ENCODE results near the gene FGD4.

Gene FGD4

DNA sequence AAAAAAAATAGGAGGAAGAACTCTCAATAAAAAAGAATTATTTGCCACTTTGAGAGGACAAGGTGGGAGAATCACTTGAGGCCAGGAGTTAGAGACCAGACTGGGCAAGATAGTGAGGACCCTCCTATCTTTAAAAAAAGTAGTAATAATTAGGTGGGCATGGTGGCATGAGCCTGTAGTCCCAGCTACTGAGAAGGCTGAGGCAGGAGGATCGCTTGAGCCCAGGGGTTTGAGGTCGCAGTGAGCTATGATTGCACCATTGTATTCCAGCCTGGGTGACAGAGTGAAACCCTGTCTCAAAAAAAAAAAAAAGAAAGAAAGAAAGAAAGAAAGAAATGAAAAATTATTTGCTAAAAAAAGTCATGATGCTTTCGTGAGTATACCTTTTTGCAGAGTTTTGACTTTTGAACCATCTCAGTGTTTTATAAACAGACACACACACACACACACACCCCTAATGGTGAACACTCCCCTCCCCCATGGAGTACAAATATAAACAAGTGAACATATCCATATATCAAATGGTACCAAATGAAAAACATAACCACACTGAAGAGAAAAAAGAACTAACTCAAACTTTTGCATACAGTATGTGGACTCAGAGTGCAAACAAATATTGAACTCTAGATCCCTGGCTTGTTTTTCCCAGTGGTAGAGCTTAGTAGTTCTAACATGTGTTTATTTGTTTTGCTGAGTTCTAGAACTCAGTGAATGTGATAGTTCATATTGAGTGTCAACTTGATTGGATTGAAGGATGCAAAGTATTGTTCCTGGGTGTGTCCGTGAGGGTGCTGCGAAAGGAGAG lies 252.0 kb downstream of the FGD4 start:
- Histone ChIP-seq H2BK120ac (ENCODE audit: low read depth, low read length) (no peak overlapping the region), H3K79me1 (replicated peaks; ENCODE audit: low read length, poor library complexity, severe bottlenecking) (no peaks in the 10 kb centered on the region), H2BK5ac (ENCODE audit: low read depth, low read length, poor library complexity, severe bottlenecking) (no peak overlapping the region), H2BK15ac (ENCODE audit: low read depth, poor library complexity, severe bottlenecking) (no peak overlapping the region), H3K36me3 (ENCODE audit: control insufficient read depth in 1 of 2, insufficient read depth in 2 of 2, low read depth in 1 of 2, low read length in 2 of 2) (no peaks in the 10 kb centered on the region), H3K4me1 (ENCODE audit: control insufficient read depth, insufficient read depth, low read depth, low read length) (no peaks in the 10 kb centered on the region), H3K14ac (ENCODE audit: low read length in 2 of 2) (no peak overlapping the region), H3K9ac (ENCODE audit: low read length) (no peak overlapping the region), H4K8ac (ENCODE audit: low read length) (no peak overlapping the region), H3K18ac (ENCODE audit: low read depth in 1 of 2, low read length in 2 of 2) (no peak overlapping the region), H3K27me3 (ENCODE audit: control insufficient read depth in 1 of 2, insufficient read depth in 1 of 2, low read length in 2 of 2) (no peaks in the 10 kb centered on the region), H3K4me3 (ENCODE audit: insufficient read depth in 1 of 2, low read depth in 1 of 2, low read length in 2 of 2) (no peak overlapping the region), H3K23ac (ENCODE audit: low read length in 2 of 2) (no peak overlapping the region), H2AFZ (ENCODE audit: low read depth, low read length) (no peak overlapping the region), H3K27ac (ENCODE audit: low read length, poor library complexity, severe bottlenecking) (no peak overlapping the region), H3K4me2 (ENCODE audit: low read length, poor library complexity, severe bottlenecking) (no peak overlapping the region), H4K91ac (ENCODE audit: low read length) (no peak overlapping the region), H2BK12ac (ENCODE audit: low read length in 2 of 2) (no peak overlapping the region), H3K4ac (ENCODE audit: low read depth in 1 of 2, low read length in 2 of 2) (no peak overlapping the region), H3K9me3 (ENCODE audit: control insufficient read depth, low read length) (no peaks in the 10 kb centered on the region), H2AK5ac (ENCODE audit: low read length, severe bottlenecking) (no peak overlapping the region)
- DNase-seq = no peak
- 97% methylated on average over 5 of the region's 5 CpGs for WGBS

DNA sequence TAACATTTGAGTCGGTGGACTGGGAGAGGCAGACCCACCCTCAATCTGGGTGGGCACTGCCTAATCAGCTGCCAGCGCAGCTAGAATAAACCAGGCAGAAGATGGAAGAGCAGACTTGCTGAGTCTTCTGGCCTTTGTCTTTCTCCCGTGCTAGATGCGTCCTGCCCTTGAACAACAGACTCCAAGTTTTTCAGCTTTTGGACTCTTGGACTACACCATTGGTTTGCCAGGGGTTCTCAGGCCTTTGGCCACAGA lies 252.5 kb downstream of the FGD4 start:
- H3K27me3 ChIP-seq (ENCODE audit: control insufficient read depth in 1 of 2, insufficient read depth in 1 of 2, low read length in 2 of 2) = no peaks in the 10 kb centered on the region
- no peak for DNase-seq
- no peak overlapping the region for H2BK15ac ChIP-seq (ENCODE audit: low read depth, poor library complexity, severe bottlenecking)
- H2AFZ ChIP-seq (ENCODE audit: low read depth, low read length) = no peak overlapping the region
- no peak overlapping the region for H4K8ac ChIP-seq (ENCODE audit: low read length)
- H3K23ac ChIP-seq (ENCODE audit: low read length in 2 of 2) = no peak overlapping the region
- H3K79me1 ChIP-seq (replicated peaks; ENCODE audit: low read length, poor library complexity, severe bottlenecking) = no peaks in the 10 kb centered on the region
- no peak overlapping the region for H2BK120ac ChIP-seq (ENCODE audit: low read depth, low read length)
- H3K27ac ChIP-seq (ENCODE audit: low read length, poor library complexity, severe bottlenecking) = no peak overlapping the region
- no peaks in the 10 kb centered on the region for H3K36me3 ChIP-seq (ENCODE audit: control insufficient read depth in 1 of 2, insufficient read depth in 2 of 2, low read depth in 1 of 2, low read length in 2 of 2)
- no peak overlapping the region for H4K91ac ChIP-seq (ENCODE audit: low read length)
- WGBS = 97% methylated on average over 4 of the region's 4 CpGs
- no peak overlapping the region for H2BK12ac ChIP-seq (ENCODE audit: low read length in 2 of 2)
- no peak overlapping the region for H3K4me3 ChIP-seq (ENCODE audit: insufficient read depth in 1 of 2, low read depth in 1 of 2, low read length in 2 of 2)
- no peak overlapping the region for H3K4ac ChIP-seq (ENCODE audit: low read depth in 1 of 2, low read length in 2 of 2)
- no peak overlapping the region for H3K14ac ChIP-seq (ENCODE audit: low read length in 2 of 2)
- H3K4me2 ChIP-seq (ENCODE audit: low read length, poor library complexity, severe bottlenecking) = no peak overlapping the region
- H3K4me1 ChIP-seq (ENCODE audit: control insufficient read depth, insufficient read depth, low read depth, low read length) = no peaks in the 10 kb centered on the region
- no peak overlapping the region for H3K18ac ChIP-seq (ENCODE audit: low read depth in 1 of 2, low read length in 2 of 2)
- H2BK5ac ChIP-seq (ENCODE audit: low read depth, low read length, poor library complexity, severe bottlenecking) = no peak overlapping the region
- no peak overlapping the region for H2AK5ac ChIP-seq (ENCODE audit: low read length, severe bottlenecking)
- no peaks in the 10 kb centered on the region for H3K9me3 ChIP-seq (ENCODE audit: control insufficient read depth, low read length)
- no peak overlapping the region for H3K9ac ChIP-seq (ENCODE audit: low read length)

DNA sequence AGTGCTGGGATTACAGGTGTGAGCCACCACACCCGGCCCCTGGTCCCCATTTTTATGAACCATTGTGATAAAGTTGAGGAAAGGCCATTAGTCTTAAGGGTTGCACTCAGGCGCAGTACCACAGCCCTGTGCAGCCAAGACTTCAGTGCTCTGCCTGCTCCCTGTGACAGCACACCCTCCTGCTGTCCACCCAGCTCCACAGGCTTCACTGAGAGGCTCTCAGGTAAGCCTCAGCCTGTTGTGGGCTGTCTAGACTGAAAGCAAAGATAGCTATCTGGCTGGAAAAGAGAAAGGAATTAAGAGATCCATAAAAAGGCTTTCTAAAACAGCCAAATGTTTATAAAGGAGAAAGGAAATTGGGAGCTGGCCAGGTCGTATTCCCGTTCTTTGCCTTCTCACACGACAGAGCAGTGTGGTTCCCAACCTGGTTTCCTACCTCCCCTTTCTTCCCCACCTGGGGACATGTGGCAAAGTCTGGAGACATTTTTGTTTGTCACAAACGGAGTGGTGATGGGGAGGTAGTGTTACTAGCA lies 260.6 kb downstream of the FGD4 start:
- Histone ChIP-seq H4K91ac (ENCODE audit: low read length) (peak overlapping the region; percentile 41), H3K4me3 (ENCODE audit: insufficient read depth in 1 of 2, low read depth in 1 of 2, low read length in 2 of 2) (peak overlapping the region in 1 of 2 experiments; percentile 43), H2BK15ac (ENCODE audit: low read depth, poor library complexity, severe bottlenecking) (no peak overlapping the region), H3K36me3 (ENCODE audit: control insufficient read depth in 1 of 2, insufficient read depth in 2 of 2, low read depth in 1 of 2, low read length in 2 of 2) (no peaks in the 10 kb centered on the region), H2BK5ac (ENCODE audit: low read depth, low read length, poor library complexity, severe bottlenecking) (no peak overlapping the region), H3K4ac (ENCODE audit: low read depth in 1 of 2, low read length in 2 of 2) (no peak overlapping the region), H3K79me1 (replicated peaks; ENCODE audit: low read length, poor library complexity, severe bottlenecking) (no peaks in the 10 kb centered on the region), H2BK12ac (ENCODE audit: low read length in 2 of 2) (no peak overlapping the region), H3K9me3 (ENCODE audit: control insufficient read depth, low read length) (no peaks in the 10 kb centered on the region), H3K14ac (ENCODE audit: low read length in 2 of 2) (no peak overlapping the region), H3K4me1 (ENCODE audit: control insufficient read depth, insufficient read depth, low read depth, low read length) (no peaks in the 10 kb centered on the region), H3K27me3 (ENCODE audit: control insufficient read depth in 1 of 2, insufficient read depth in 1 of 2, low read length in 2 of 2) (no peaks in the 10 kb centered on the region), H3K4me2 (ENCODE audit: low read length, poor library complexity, severe bottlenecking) (no peak overlapping the region), H3K9ac (ENCODE audit: low read length) (peak overlapping the region; percentile 64), H3K23ac (ENCODE audit: low read length in 2 of 2) (no peak overlapping the region), H3K27ac (ENCODE audit: low read length, poor library complexity, severe bottlenecking) (no peak overlapping the region), H2AK5ac (ENCODE audit: low read length, severe bottlenecking) (no peak overlapping the region), H2BK120ac (ENCODE audit: low read depth, low read length) (no peak overlapping the region), H3K18ac (ENCODE audit: low read depth in 1 of 2, low read length in 2 of 2) (peak overlapping the region in 1 of 2 experiments; percentile 57), H4K8ac (ENCODE audit: low read length) (no peak overlapping the region), H2AFZ (ENCODE audit: low read depth, low read length) (no peak overlapping the region)
- 75% methylated on average over 5 of the region's 6 CpGs for WGBS
- DNase-seq = peak; percentile 28

DNA sequence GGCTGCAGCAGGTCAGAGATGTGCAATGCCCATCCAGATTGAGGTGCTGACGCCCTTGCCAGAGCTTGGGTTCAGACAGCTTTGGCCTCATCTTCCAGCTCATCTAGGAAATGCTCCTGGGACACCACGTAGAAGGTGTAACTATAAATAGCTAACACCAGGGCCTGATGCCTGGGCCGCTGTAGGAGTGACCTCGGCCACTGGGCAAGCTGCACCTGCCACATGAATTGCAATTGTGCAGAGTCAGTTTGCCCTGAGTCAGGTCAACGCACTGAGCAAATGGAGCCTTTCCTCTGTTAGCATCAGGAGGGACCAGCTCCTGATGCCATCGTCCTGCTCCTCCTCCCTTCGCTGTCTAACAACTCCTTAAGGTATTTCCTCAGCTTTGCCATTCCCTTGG lies 262.3 kb downstream of the FGD4 start:
- H3K14ac ChIP-seq (ENCODE audit: low read length in 2 of 2) = no peak overlapping the region
- no peak overlapping the region for H3K23ac ChIP-seq (ENCODE audit: low read length in 2 of 2)
- 86% methylated on average over 7 of the region's 7 CpGs for WGBS
- H3K9me3 ChIP-seq (ENCODE audit: control insufficient read depth, low read length) = no peaks in the 10 kb centered on the region
- no peak overlapping the region for H3K4me2 ChIP-seq (ENCODE audit: low read length, poor library complexity, severe bottlenecking)
- H4K91ac ChIP-seq (ENCODE audit: low read length) = no peak overlapping the region
- no peak overlapping the region for H2BK5ac ChIP-seq (ENCODE audit: low read depth, low read length, poor library complexity, severe bottlenecking)
- no peak overlapping the region for H3K27ac ChIP-seq (ENCODE audit: low read length, poor library complexity, severe bottlenecking)
- no peaks in the 10 kb centered on the region for H3K4me1 ChIP-seq (ENCODE audit: control insufficient read depth, insufficient read depth, low read depth, low read length)
- H3K4me3 ChIP-seq (ENCODE audit: insufficient read depth in 1 of 2, low read depth in 1 of 2, low read length in 2 of 2) = no peak overlapping the region
- H3K18ac ChIP-seq (ENCODE audit: low read depth in 1 of 2, low read length in 2 of 2) = no peak overlapping the region
- no peak overlapping the region for H2BK15ac ChIP-seq (ENCODE audit: low read depth, poor library complexity, severe bottlenecking)
- H2AFZ ChIP-seq (ENCODE audit: low read depth, low read length) = no peak overlapping the region
- no peaks in the 10 kb centered on the region for H3K79me1 ChIP-seq (replicated peaks; ENCODE audit: low read length, poor library complexity, severe bottlenecking)
- no peak overlapping the region for H2BK120ac ChIP-seq (ENCODE audit: low read depth, low read length)
- no peak for DNase-seq
- H3K4ac ChIP-seq (ENCODE audit: low read depth in 1 of 2, low read length in 2 of 2) = no peak overlapping the region
- H2BK12ac ChIP-seq (ENCODE audit: low read length in 2 of 2) = no peak overlapping the region
- no peaks in the 10 kb centered on the region for H3K36me3 ChIP-seq (ENCODE audit: control insufficient read depth in 1 of 2, insufficient read depth in 2 of 2, low read depth in 1 of 2, low read length in 2 of 2)
- no peak overlapping the region for H3K9ac ChIP-seq (ENCODE audit: low read length)
- H4K8ac ChIP-seq (ENCODE audit: low read length) = no peak overlapping the region
- no peaks in the 10 kb centered on the region for H3K27me3 ChIP-seq (ENCODE audit: control insufficient read depth in 1 of 2, insufficient read depth in 1 of 2, low read length in 2 of 2)
- no peak overlapping the region for H2AK5ac ChIP-seq (ENCODE audit: low read length, severe bottlenecking)
